Stomach (tissue), 9 donors: ENCODE measurements around the gene PTGER1. TPM values are rescaled to one million over a fixed set of nuclear protein-coding genes. Genes with fewer than 3 reads are reported as not detected.
"Not testable (repeated sequence)": the region's sequence is repeated elsewhere in the genome, so short reads cannot be mapped to it uniquely, and the experiment has no call there.

ENCODE experiments used
- DNase-seq, 2 donors: peaks; one replicate each; pipeline versions ENCODE4 v3.0.0 to v3.0.0-alpha.2; 2013 to 2019
- H3K27ac ChIP-seq, 5 donors: fragments of 200-600 bp in 4 of 5; sonication (generic) in 4 of 5; one replicate each; pipeline ENCODE4 v1.5.1; 2013 to 2019; ENCODE audit warnings: mild to moderate bottlenecking in 1 of 5, moderate library complexity in 1 of 5
- H3K27me3 ChIP-seq, 3 donors: fragments of 200-600 bp; sonication (generic); one replicate each; pipeline ENCODE4 v1.5.1; 2017 to 2019; ENCODE audit warnings: mixed run types in 1 of 3
- H3K36me3 ChIP-seq, 4 donors: fragments of 200-600 bp; sonication (generic); 1 replicate in 3 of 4; 2 replicates in 1 of 4; pipeline ENCODE4 v1.5.1; 2016 to 2019
- H3K4me1 ChIP-seq, 4 donors: fragments of 200-600 bp; sonication (generic); one replicate each; pipeline ENCODE4 v1.5.1; 2016 to 2019
- H3K4me3 ChIP-seq, 4 donors: fragments of 200-600 bp; sonication (generic) in 3 of 4; one replicate each; pipeline ENCODE4 v1.5.1; 2016 to 2019; ENCODE audit warnings: mild to moderate bottlenecking in 1 of 4
- H3K9me3 ChIP-seq, 4 donors: fragments of 200-600 bp; sonication (generic); one replicate each; pipeline ENCODE4 v1.5.1; 2016 to 2019
- EP300 ChIP-seq: sonication (generic); formaldehyde crosslinking; IDR thresholded peaks from one replicate; pipeline ENCODE4 v1.6.1; 2017; ENCODE audit warnings: antibody characterized with exemption
- POLR2A ChIP-seq, 4 donors: fragments of 450-650 bp; IDR thresholded peaks; one replicate each; pipeline ENCODE4 v1.6.1; 2016; ENCODE audit warnings: antibody characterized with exemption in 4 of 4, control low read depth in 2 of 4, mild to moderate bottlenecking in 1 of 4, moderate library complexity in 1 of 4
- POLR2AphosphoS5 ChIP-seq, 3 donors: sonication (generic); formaldehyde crosslinking; IDR thresholded peaks; one replicate each; pipeline ENCODE4 v1.6.1; 2016; ENCODE audit warnings: antibody characterized with exemption in 3 of 3
- WGBS, 5 donors: extraction: QIAGEN DNeasy Blood & Tissue Kit in 3 of 5; methylation state at CpG; one replicate each; pipeline versions ENCODE4 v1.1.5 to v1.1.7; 2013 to 2018; 5-methylcytosine and 5-hydroxymethylcytosine counted together
- intact Hi-C: fragments of 100-400 bp; cut with DNase I; formaldehyde crosslinking; loops from one replicate; pipeline ENCODE4 v1.15.1; 2023; ENCODE audit warnings: low total_unique reads
- polyA plus RNA-seq, 3 donors: library from polyadenylated mRNA; stranded (reverse); fragments of 200-250 nt; gene quantifications; one replicate each; pipeline ENCODE4 v1.2.3, GENCODE V29; 2013
- total RNA-seq, 5 donors: library from RNA; depleted of rRNA; stranded (reverse); fragments of >200 nt; gene quantifications; one replicate each; pipeline versions ENCODE4 v1.1.0 to v1.2.3, GENCODE V29; 2014 to 2016
- TF ChIP-seq, protein P1 (sequence below), 7 experiments: fragments of 450-650 bp in 4 of 7; fragments of 200-600 bp in 3 of 7; sonication (generic) in 3 of 7; IDR thresholded peaks; one replicate each; pipeline ENCODE4 v1.5.1; 2016 to 2019; ENCODE audit warnings: antibody characterized with exemption in 7 of 7, control low read depth in 2 of 7, mild to moderate bottlenecking in 1 of 7
- donor health status: healthy with polysubstance abuse.
- donor health status: Bipolar disorder and iron deficiency.
- donor health status: healthy.

PTGER1 gene
- total and polyA plus RNA-seq, 8 donors: 1.2 to 3.4 (median 2.4) TPM; not detected in 4

DNA sequence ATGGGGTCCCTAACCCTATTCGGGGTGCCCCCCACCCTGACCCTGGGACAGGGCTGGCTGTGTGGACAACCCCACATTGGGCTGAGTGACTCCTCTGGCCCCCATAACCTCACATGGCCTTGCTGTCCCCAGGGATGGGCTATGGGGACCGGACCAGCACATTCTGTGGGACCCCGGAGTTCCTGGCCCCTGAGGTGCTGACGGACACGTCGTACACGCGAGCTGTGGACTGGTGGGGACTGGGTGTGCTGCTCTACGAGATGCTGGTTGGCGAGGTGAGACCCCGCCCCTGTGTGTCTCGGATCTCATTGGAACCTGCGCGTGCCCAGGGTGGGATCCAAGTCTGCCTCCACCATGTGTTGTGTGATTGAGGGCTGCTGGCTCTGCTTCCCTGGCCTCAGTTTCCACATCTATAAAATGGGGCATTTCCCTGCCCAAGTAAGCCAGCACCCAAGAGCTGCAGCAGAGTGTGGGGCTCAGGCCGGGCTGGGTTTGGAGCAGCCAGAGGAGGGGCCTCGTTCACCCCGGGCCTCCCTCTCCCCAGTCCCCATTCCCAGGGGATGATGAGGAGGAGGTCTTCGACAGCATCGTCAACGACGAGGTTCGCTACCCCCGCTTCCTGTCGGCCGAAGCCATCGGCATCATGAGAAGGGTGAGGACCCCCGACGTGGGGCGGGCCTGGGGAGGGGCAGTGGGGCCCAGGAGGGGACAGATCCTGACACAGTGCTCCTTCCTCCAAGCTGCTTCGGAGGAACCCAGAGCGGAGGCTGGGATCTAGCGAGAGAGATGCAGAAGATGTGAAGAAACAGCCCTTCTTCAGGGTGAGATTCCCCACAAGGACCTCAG, 4.9 kb downstream of the PTGER1 start:
- Histone ChIP-seq H3K9me3 (no peaks in the 10 kb centered on the region), H3K36me3 (peaks cover 43 to 66% (median 65%) of the 10 kb centered on the region in 4 donors), H3K4me1 (peaks cover 35 to 39% (median 37%) of the 10 kb centered on the region in 4 donors), H3K27ac (no peak overlapping the region), H3K27me3 (peaks cover 0 to 34% (median 25%) of the 10 kb centered on the region in 3 donors), H3K4me3 (no peak overlapping the region)
- intact Hi-C loops: no loop called here
- TF ChIP-seq, protein P1, sequence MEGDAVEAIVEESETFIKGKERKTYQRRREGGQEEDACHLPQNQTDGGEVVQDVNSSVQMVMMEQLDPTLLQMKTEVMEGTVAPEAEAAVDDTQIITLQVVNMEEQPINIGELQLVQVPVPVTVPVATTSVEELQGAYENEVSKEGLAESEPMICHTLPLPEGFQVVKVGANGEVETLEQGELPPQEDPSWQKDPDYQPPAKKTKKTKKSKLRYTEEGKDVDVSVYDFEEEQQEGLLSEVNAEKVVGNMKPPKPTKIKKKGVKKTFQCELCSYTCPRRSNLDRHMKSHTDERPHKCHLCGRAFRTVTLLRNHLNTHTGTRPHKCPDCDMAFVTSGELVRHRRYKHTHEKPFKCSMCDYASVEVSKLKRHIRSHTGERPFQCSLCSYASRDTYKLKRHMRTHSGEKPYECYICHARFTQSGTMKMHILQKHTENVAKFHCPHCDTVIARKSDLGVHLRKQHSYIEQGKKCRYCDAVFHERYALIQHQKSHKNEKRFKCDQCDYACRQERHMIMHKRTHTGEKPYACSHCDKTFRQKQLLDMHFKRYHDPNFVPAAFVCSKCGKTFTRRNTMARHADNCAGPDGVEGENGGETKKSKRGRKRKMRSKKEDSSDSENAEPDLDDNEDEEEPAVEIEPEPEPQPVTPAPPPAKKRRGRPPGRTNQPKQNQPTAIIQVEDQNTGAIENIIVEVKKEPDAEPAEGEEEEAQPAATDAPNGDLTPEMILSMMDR (IDR thresholded peaks at IDR 0.05): no peak
- TF ChIP-seq POLR2AphosphoS5 (IDR thresholded peaks at IDR 0.05): no peak
- no peak for TF ChIP-seq POLR2A (IDR thresholded peaks at IDR 0.05)
- no peak for TF ChIP-seq EP300
- DNase-seq: no peak
- 85 to 88% (median 87%) methylated on average over 29 to 32 of the region's 32 CpGs for WGBS, 5 donors

- no peak for TF ChIP-seq EP300
- TF ChIP-seq, protein P1 (IDR thresholded peaks at IDR 0.05): no peak
- TF ChIP-seq POLR2AphosphoS5 (IDR thresholded peaks at IDR 0.05): no peak
- no peak for TF ChIP-seq POLR2A (IDR thresholded peaks at IDR 0.05)
- no peak overlapping the region for H3K4me3 ChIP-seq
- intact Hi-C loops: no loop called here
- no peak overlapping the region for H3K27ac ChIP-seq
- 55 to 77% (median 75%) methylated on average over 4 to 9 of the region's 9 CpGs for WGBS, 5 donors
- H3K27me3 ChIP-seq: peaks cover 0 to 9% (median 7%) of the 10 kb centered on the region in 3 donors
- H3K4me1 ChIP-seq: peaks cover 11 to 14% (median 13%) of the 10 kb centered on the region in 4 donors
- H3K9me3 ChIP-seq: no peaks in the 10 kb centered on the region
- no peak for DNase-seq
- H3K36me3 ChIP-seq: peaks cover 60 to 90% (median 89%) of the 10 kb centered on the region in 4 donors
These were observed 7.3 kb downstream of the PTGER1 start for GRCh38 chr19:14467816-14468215.

- 84 to 92% (median 87%) methylated on average over 12 of the region's 12 CpGs for WGBS, 5 donors
- no peak for DNase-seq
These were observed 7.8 kb downstream of the PTGER1 start for GRCh38 chr19:14467391-14467790.

DNA sequence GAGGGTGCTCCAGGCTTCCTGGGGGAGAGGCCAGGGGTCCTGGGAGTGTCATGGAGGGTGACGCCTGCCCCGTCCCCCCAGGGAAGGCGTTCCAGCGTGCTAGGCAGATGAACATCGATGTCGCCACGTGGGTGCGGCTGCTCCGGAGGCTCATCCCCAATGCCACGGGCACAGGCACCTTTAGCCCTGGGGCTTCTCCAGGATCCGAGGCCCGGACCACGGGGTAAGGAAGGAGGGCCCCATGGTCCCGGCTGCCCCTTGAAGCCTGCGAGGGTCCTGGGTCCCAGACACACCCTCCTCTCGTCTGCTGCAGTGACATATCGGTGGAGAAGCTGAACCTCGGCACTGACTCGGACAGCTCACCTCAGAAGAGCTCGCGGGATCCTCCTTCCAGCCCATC, 11.4 kb downstream of the PTGER1 start:
- WGBS, 5 donors: 96 to 100% (median 97%) methylated on average over 5 to 21 of the region's 21 CpGs
- intact Hi-C loops: no loop called here
- Histone ChIP-seq H3K27me3 (no peaks in the 10 kb centered on the region), H3K4me3 (no peak overlapping the region), H3K27ac (no peak overlapping the region), H3K9me3 (no peaks in the 10 kb centered on the region), H3K4me1 (peaks cover 0 to 4% (median 0%) of the 10 kb centered on the region in 4 donors), H3K36me3 (peaks cover 50 to 100% (median 98%) of the 10 kb centered on the region in 4 donors)
- DNase-seq: no peak
- no peak for TF ChIP-seq POLR2AphosphoS5 (IDR thresholded peaks at IDR 0.05)
- no peak for TF ChIP-seq EP300
- TF ChIP-seq POLR2A (IDR thresholded peaks at IDR 0.05): no peak

More at GRCh38 chr19:14467391-14467790, 7.8 kb downstream of the PTGER1 start:
- H3K9me3 ChIP-seq: no peaks in the 10 kb centered on the region
- H3K36me3 ChIP-seq: peaks cover 60 to 94% (median 93%) of the 10 kb centered on the region in 4 donors
- peaks cover 0 to 5% (median 3%) of the 10 kb centered on the region in 3 donors for H3K27me3 ChIP-seq
- intact Hi-C loops: no loop called here
- TF ChIP-seq POLR2A (IDR thresholded peaks at IDR 0.05) (no peak), POLR2AphosphoS5 (IDR thresholded peaks at IDR 0.05) (no peak), EP300 (no peak)
- TF ChIP-seq, protein P1 (IDR thresholded peaks at IDR 0.05): no peak
- peaks cover 7 to 10% (median 9%) of the 10 kb centered on the region in 4 donors for H3K4me1 ChIP-seq
- no peak overlapping the region for H3K27ac ChIP-seq
- H3K4me3 ChIP-seq: no peak overlapping the region

DNA sequence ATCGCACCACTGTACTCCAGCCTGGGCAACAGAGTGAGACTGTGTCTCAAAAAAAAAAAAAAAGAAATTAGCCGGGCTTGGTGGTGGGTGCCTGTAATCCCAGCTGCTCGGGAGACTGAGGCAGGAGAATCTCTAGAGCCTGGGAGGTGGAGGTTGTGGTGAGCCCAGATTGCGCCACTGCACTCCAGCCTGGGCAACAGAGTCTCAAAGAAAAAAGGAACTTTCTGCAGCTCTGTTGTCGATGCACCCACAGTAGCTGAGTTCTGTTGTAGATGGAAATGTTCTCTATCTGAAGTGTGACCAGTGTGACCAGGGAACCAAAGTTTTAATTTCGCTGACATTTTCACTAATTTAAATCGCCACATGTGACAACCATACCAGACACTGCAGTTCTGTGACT, 12.8 kb downstream of the PTGER1 start:
- H3K4me1 ChIP-seq, H3K9me3 ChIP-seq, H3K4me3 ChIP-seq, DNase-seq, intact Hi-C loops, H3K27me3 ChIP-seq, H3K27ac ChIP-seq: not testable (repeated sequence)
- peaks cover 47 to 100% (median 98%) of the 10 kb centered on the region in 4 donors for H3K36me3 ChIP-seq
- WGBS, 5 donors: 88 to 98% (median 95%) methylated on average over 6 to 7 of the region's 7 CpGs
